Osteoblast (primary cell): Measurements from ENCODE around the gene ESR1. TPM values are rescaled to one million over a fixed set of nuclear protein-coding genes. Genes with fewer than 3 reads are reported as not detected.

Experiments
- DNase-seq: peaks from one replicate; pipeline ENCODE4 v3.0.0; 2011; ENCODE audit warnings: low spot score, mixed read lengths; ENCODE audit not compliant: insufficient read length; ENCODE audit errors: missing footprints
- H2AFZ ChIP-seq: 2 replicates; pipeline ENCODE4 v1.6.0; 2011; ENCODE audit warnings: mild to moderate bottlenecking, low read length
- H3K27ac ChIP-seq: 2 replicates; pipeline ENCODE4 v1.5.1; 2011; ENCODE audit warnings: mild to moderate bottlenecking, low read depth, low read length, moderate library complexity
- H3K27me3 ChIP-seq: 2 replicates; pipeline ENCODE4 v1.6.0; 2012; ENCODE audit warnings: mild to moderate bottlenecking, control low read depth, inconsistent platforms, low read length, moderate library complexity; ENCODE audit not compliant: insufficient read depth
- H3K36me3 ChIP-seq: 2 replicates; pipeline ENCODE4 v1.5.1; 2011; ENCODE audit warnings: mild to moderate bottlenecking, low read length, control low read depth, moderate library complexity; ENCODE audit not compliant: insufficient read depth
- H3K4me1 ChIP-seq: 2 replicates; pipeline ENCODE4 v1.5.1; 2011; ENCODE audit warnings: mild to moderate bottlenecking, low read length, control low read depth, moderate library complexity; ENCODE audit not compliant: insufficient read depth
- H3K4me2 ChIP-seq: 2 replicates; pipeline ENCODE4 v1.6.0; 2011; ENCODE audit warnings: mild to moderate bottlenecking, low read length; ENCODE audit not compliant: insufficient read depth
- H3K4me3 ChIP-seq: fragments of 200-600 bp; sonication (generic); 3 replicates; pipeline ENCODE4 v1.5.1; 2012; ENCODE audit warnings: mild to moderate bottlenecking, low read length, inconsistent platforms; ENCODE audit not compliant: insufficient read depth
- H3K79me2 ChIP-seq: 2 replicates; pipeline ENCODE4 v1.6.0; 2012; ENCODE audit warnings: mild to moderate bottlenecking, low read length, control low read depth, inconsistent platforms; ENCODE audit not compliant: insufficient read depth
- H3K9me3 ChIP-seq: 2 replicates; pipeline ENCODE4 v1.5.1; 2011; ENCODE audit warnings: low read depth, low read length, control low read depth
- H4K20me1 ChIP-seq: 2 replicates; pipeline ENCODE4 v1.6.0; 2012; ENCODE audit warnings: mild to moderate bottlenecking, low read length, control low read depth; ENCODE audit not compliant: insufficient read depth
- total RNA-seq: library from RNA; depleted of rRNA; stranded (reverse); fragments of >200 nt; gene quantifications from 2 replicates; pipeline ENCODE4 v1.2.3, GENCODE V29; 2012
- TF ChIP-seq, protein P1 (sequence below): IDR thresholded peaks from 2 replicates; pipeline ENCODE4 v1.5.1; 2011; ENCODE audit warnings: mild to moderate bottlenecking, low read depth, low read length, moderate library complexity; ENCODE audit errors: extremely low read depth

Gene ESR1
- total RNA-seq, 1 donor = 3.3 TPM

DNA sequence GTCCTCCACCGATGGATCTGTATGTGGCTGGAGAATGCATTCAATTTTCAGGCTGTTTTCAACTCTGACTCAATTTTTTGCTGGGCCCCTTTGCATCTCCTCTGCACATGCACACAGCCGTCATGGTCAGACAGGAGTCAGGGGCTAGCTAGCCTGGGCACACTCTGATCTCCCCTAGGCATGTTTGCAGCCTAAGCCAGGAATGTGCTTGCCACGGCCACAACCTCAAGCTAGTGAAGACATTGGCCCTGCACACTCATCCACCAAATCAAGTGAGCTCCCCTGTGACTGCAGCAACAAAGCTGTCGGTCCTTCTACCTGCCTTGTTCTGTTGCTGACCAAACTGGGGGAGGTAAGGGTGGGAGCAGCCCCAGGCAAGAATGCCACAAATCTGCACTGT, 300.5 kb downstream of the ESR1 start:
- Histone ChIP-seq H3K79me2 (no peaks in the 10 kb centered on the region), H3K4me2 (no peak overlapping the region), H2AFZ (no peak overlapping the region), H3K9me3 (no peaks in the 10 kb centered on the region), H3K27me3 (no peaks in the 10 kb centered on the region), H3K36me3 (no peaks in the 10 kb centered on the region), H3K27ac (no peak overlapping the region), H3K4me3 (no peak overlapping the region), H3K4me1 (peaks cover 7% of the 10 kb centered on the region), H4K20me1 (no peaks in the 10 kb centered on the region)
- TF ChIP-seq, protein P1, sequence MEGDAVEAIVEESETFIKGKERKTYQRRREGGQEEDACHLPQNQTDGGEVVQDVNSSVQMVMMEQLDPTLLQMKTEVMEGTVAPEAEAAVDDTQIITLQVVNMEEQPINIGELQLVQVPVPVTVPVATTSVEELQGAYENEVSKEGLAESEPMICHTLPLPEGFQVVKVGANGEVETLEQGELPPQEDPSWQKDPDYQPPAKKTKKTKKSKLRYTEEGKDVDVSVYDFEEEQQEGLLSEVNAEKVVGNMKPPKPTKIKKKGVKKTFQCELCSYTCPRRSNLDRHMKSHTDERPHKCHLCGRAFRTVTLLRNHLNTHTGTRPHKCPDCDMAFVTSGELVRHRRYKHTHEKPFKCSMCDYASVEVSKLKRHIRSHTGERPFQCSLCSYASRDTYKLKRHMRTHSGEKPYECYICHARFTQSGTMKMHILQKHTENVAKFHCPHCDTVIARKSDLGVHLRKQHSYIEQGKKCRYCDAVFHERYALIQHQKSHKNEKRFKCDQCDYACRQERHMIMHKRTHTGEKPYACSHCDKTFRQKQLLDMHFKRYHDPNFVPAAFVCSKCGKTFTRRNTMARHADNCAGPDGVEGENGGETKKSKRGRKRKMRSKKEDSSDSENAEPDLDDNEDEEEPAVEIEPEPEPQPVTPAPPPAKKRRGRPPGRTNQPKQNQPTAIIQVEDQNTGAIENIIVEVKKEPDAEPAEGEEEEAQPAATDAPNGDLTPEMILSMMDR = no peak
- DNase-seq = no peak

DNA sequence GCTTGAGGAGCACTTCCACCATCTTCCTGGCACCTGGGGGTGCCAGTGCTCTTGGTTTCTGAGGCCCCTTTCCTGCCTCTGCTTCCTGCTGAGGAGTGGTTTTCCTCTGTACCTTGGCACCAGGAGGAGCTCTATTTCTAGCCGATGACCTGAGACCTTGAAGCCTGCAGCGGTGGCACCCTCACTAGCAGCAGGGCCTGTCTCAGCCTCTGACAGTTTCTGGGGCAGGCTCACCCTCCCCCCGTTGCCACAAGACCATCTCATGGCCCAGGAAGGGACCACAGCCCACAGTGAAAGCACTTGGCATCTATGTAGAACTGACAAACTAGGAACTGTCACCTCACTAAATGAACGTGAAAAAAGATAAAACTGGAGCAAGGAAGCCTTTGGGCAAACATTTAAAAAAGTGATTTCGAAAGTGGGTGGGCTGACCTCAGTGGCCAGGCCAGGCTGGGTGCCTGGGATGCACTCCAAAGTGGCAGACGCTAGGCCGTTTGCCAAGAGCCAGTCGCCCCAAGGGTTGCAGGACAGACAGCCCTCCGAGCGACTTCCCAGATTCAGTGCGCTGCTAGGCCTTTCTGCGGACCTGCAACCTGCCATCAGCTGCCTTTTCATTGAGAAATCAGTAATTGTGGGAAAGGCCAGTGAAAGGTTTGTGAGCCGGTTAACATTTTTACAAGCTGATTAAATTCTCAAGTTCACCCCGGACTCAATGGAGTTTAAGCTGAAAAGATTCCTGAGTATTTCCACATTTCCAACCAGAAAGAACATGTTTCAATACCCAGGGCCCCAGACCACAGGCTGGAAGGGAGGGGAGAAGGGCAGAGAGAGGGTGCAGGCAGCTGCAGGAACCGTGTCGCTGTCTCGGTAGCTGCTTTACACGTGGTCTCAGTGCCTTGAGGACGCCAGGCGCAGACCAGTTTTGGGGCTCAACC, 303.7 kb downstream of the ESR1 start:
- no peaks in the 10 kb centered on the region for H4K20me1 ChIP-seq
- H3K27ac ChIP-seq = peak overlapping the region; percentile 11
- no peaks in the 10 kb centered on the region for H3K9me3 ChIP-seq
- TF ChIP-seq, protein P1 = no peak
- DNase-seq = peak; percentile 84
- H3K4me1 ChIP-seq = peaks cover 7% of the 10 kb centered on the region
- H3K27me3 ChIP-seq = no peaks in the 10 kb centered on the region
- no peaks in the 10 kb centered on the region for H3K79me2 ChIP-seq
- peak overlapping the region; percentile 50 for H2AFZ ChIP-seq
- peak overlapping the region; percentile 54 for H3K4me2 ChIP-seq
- no peaks in the 10 kb centered on the region for H3K36me3 ChIP-seq
- H3K4me3 ChIP-seq = no peak overlapping the region

DNA sequence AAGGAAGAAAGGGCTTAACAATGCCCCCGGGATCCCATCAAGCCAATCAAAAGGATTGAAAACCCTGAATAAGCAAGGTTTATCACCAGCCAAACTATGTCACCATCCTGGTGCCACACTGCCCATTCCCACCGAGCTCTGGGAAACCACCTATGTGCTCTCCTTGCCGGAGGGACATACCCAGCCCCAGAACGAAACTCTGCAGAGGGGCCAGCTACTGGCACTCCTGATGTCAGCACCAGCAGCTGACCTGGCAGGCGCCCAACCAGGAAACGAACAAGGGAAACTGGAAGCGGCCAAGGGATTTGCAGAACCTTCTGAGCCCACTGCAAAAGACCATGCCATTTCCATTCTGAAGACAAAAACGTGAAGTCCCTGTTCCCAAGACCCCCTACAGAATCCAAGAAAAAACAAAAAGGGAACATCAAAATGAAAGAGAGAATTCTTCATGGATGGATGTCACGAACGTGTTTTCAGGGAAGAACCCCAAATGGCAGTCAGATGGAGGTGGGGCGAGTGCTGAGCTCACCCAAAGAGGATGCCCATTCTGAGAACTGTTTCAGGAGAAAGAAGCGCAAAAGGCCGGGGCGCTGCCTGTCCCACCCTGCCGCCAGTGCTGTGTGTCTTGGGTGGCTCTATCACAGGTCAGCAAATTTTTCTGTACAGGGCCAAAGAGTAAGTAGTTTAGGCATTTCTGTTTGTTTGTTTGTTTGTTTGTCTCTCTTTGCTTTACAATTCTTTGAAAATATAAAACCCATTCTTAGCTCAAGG, 305.2 kb downstream of the ESR1 start:
- Histone ChIP-seq H2AFZ (no peak overlapping the region), H3K36me3 (no peaks in the 10 kb centered on the region), H3K27ac (no peak overlapping the region), H3K4me1 (peaks cover 7% of the 10 kb centered on the region), H3K79me2 (no peaks in the 10 kb centered on the region), H3K27me3 (no peaks in the 10 kb centered on the region), H3K4me3 (no peak overlapping the region), H3K4me2 (no peak overlapping the region), H3K9me3 (no peaks in the 10 kb centered on the region), H4K20me1 (no peaks in the 10 kb centered on the region)
- TF ChIP-seq, protein P1 = no peak
- DNase-seq = no peak
